Activated CD4-positive, alpha-beta T cell treated with anti-CD3 and anti-CD28 coated beads, Interleukin-2, Interleukin-6, amounts not matched to agents 100 ng/mL and 50 ng/mL, durations not matched to agents 16 hours and 8 hours (primary cell): ENCODE results near the gene UNC79.

Source experiments
- DNase-seq: peaks from one replicate; pipeline ENCODE4 v3.0.0-alpha.2; 2020

The UNC79 gene

DNA sequence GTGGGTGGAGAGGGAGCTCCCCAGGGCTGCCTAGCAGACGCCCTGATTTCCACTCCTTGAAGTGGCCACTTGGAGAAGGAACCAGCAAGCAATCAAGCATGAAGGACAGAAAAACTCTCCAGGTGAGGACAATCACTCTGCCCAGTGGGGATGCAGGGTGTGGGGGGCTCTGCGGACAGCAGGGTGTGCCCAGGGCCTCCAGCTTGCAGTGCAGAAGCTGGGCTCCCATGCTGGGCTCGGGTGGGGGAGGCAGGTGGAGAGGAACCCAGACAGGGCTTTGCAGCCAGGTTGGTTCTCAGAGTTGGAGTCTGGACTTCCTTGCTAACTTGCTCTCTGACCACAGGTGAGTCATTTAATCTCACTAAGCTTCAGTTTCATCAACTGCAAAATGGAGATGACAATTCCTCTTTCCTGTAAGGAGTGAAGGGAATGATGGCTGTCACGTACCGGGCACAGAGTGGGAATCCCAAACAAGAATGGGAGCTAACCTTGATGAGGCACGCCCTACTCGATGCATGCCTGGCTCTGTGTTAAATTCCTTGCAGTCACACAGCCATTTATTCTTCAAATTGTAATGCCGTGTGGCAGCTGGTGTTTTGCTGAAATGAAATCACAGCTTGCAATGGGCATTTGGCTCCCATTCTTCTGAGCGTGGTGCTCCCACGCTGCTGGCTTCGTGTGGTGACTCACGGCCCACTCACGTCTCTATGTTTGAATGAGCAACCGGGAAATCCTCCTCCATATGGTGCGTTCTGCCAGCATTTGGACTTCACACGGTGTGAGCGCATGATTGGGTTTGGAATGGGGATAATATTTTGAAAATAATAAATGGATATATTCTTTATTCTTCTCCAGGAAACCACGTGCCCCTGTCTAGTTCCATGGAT lies 282.3 kb downstream of the UNC79 start:
- DNase-seq = no peak

GRCh38 chr14:93713726-93714405 lies 283.1 kb downstream of the UNC79 start:
- no peak for DNase-seq

GRCh38 chr14:93714605-93715004 lies 283.9 kb downstream of the UNC79 start:
- no peak for DNase-seq

DNA sequence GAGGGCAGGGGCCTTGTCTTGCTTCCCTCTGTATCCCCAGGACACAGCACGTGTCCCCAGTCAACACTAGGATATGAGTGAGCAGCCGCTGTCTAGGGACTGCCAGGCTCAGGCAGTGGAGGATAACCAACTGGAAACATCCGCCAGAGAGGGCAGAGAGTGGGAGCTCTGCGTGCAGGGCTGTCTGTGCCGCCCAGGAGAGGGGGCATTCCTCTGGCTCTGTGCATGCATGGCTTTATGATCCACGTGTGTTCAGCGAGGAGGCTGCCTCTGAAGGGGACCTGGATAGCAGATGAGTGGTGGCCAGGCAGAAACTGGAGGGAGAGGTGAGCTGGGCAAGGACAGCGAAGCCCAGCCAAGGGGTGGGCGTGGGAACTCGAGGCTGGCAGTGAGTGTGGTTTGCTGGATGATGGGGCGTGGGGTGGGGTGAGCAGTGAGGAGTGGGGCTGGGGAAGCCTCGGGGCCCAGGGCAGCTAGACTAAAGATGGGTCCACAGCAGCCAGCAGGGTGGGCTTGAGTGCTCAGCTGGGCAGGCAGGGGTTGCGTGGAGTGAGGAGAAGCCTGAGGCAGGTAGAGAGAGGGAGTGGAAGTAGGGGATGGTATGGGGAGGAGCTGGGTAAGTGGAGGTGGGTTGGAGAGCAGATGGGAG lies 284.7 kb downstream of the UNC79 start:
- no peak for DNase-seq

GRCh38 chr14:93716002-93716745 lies 285.4 kb downstream of the UNC79 start:
- no peak for DNase-seq

DNA sequence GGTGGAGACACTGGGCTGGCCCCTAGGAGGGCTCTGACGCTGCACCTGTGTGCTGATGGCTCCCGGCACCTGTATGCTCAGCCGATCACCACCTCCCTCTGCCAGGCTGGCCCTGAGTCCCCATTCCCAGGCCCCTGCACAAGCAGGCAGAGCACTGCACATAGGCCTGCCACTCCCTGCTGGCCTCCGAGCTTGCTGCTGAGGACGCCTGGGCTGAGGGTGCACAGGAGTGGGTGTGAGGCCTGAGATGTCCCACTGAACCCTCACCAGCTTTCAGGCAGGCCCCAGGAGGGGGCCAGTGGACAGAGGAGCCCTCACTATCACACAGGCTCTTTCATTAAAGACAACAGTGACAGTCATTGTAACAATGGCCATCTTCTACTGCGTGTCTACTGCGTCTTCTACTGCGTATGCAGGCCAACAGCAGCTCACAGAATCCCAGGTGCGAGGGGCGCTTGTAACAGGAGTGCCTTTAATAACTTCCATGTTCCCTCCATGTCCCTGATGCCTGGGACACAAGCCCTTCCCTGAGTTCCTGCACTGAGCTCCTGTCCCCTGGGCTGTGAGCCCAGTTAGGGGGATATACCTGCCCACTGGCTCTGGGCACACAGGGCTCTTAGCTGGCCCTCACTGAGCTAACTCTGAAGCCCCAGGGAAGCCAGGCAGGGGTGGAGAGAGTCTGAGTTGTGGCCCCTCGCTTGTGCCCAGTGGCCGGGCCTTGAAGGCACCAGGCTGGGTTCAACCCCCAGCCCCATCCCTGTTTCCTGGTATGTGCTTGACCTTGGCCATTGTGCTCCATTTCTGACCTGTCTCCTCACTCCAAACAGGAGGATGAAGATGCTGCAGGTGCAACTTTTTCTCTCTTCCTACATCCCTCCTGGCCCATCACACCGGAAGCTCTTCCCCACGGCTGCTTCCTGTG lies 286.3 kb downstream of the UNC79 start:
- no peak for DNase-seq

DNA sequence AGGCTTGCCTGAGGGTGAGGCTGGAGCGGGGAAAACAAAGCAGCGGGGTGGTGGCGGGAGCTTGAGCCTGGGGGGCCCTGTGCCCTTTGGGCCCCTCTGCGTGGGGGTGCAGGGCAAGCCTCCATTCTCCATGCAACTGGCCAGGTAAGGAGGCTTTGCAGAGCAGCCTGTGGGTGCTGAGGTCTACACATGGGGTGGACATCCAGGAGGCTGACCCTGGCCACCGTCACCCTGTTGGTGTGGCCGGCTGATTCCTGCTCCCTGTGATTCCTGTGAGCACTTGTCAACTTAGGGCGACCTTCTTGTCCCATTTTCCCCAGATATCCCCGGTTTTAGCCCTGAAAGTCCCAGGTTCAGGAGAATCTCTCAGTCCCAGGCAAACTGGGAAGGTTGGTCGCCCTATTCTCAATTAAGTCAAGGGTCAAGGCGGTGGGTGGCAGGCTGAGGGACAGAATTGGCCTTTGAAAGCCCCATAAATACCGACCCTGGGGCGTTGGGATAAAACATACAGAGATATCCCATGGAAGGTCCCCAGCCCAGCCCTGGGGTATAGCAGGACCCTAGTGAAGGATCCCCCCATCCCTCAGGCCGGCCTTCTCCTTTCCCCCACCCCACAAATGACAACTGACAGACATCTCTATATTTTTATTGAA lies 287.1 kb downstream of the UNC79 start:
- DNase-seq = no peak

DNA sequence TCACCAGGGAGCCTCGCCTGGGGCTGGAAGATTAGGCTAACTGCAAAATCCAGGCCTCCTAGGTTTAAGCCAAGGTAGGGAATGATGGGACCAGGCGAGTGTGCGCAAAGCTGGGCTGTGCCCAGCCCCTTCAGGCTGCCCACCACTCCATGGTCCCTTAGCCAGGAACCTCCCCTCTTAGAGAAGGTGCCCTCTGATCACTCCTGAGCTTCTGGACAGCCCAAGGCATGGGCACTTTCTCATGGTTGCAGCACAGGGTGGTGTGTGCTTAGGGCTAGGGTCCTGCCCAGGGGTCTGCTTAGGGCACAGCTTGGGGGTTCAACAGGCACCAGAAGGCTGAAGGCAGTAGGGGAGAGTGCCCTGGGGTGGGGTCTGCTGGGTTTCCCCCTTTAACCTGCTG lies 288.5 kb downstream of the UNC79 start:
- no peak for DNase-seq

DNA sequence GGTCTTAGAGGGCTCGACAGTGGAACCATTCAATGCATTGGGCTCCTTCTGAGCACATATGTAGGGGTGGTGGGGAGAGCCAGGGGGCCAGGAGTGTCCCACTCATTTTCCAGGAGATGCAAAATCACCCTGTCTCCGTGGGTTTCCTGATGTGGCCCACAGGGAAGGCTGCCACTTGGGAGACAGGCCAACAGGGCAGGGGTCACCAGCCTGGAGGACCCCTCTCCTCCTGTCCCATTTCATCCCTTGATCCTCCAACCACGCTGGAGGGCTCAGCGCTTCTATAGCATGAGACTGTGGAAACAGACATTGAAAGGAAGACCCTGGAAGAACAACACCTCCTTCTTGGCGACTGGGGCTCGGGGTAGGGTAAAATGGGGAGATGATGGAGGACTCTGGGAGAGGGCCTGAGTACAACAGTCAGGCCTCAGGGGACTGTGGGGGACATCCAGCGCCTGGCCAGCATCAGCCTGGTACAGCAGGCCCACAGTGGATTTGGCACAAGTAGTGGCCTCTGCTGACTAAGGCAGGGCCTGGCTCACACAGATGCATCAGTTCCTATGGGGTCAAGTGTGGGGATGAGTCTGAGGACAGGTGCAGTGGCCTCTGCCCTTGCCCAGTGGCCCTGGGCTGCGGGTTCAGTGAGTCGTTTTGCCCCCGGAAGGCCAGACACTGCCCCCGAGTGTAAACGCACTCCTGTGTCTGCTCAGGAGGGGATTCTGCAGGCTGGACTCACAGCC lies 289.5 kb downstream of the UNC79 start:
- no peak for DNase-seq

DNA sequence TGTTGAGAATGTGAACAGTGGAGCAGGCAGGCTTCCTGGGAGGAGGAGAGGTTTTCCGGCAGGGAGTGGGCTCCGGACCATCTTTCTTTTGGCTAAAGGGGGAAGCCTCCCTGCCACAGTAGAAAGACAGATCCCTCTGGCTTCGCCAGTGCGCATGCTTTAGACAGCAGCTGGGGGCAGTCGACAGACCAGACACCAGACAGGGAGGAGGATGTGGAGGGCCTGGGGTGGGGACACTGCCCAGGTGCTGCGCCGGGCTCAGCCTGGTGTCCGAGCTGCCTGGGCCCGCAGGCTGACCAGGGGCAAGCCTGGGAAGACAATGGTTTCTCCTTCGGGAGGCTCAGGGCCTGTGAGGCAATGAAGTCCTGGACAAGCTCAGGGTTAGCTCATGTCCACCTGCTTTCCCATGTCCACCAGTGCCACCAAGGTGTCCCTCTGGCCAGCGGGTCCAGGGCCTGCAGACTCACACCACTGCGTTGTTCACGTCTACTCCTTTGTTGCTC lies 290.3 kb downstream of the UNC79 start:
- DNase-seq = no peak

DNA sequence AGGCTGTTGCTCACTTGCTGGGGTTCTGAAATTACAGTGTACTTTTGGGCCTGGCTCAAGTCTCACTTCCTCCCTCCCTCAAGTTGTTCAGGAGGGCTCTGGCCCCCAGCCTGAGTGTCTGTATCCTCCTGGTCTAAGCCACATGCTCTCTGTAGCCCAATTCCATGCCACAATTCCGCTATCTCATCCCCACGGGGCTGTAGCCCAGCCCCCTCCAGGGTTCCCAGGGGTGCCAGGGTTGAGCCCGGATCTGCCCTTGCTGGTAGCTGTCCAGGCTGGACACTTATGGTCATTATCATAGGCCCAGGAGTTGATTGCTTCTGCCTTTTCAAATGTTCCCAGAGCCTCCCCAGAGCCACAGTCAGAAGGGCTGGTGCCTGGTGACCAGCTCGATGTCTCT lies 292.3 kb downstream of the UNC79 start:
- DNase-seq = no peak

DNA sequence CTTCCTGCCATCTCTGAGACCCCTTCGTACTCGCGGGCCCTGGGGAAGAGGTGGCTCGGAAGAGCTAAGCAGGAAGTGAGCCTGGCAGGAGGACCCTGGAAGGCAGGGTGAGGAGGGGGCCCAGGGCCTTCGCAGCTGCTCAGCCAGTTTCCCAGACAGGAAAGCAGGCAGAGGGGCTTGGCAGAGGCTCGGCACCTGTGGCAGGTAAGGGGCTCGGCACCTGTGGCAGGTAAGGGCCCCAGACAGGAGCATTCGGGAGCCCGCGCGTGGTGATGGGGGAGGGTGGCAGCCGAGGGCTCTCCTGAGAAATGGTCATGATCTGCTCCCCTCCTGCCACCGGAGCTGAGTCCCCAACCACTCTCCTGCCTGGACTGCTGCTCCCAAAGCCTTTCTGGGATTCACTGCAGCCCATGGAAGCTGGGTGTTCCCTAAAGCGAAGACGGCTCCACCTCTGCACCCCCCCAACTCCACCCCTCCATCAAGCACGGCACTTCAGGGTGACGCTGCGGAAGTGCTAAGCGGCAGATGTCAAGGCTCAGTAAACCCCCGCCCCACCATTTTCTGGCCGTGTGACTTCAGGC lies 294.4 kb downstream of the UNC79 start:
- DNase-seq = no peak

GRCh38 chr14:93725993-93726392 lies 295.3 kb downstream of the UNC79 start:
- DNase-seq = no peak

- DNase-seq = no peak
Observed at GRCh38 chr14:93727039-93727740, 296.5 kb downstream of the UNC79 start.

GRCh38 chr14:93727917-93728650 lies 297.3 kb downstream of the UNC79 start:
- DNase-seq = no peak

- no peak for DNase-seq
Observed at GRCh38 chr14:93728651-93729016, 297.9 kb downstream of the UNC79 start.

- no peak for DNase-seq
Observed at GRCh38 chr14:93729993-93730392, 299.3 kb downstream of the UNC79 start.

DNA sequence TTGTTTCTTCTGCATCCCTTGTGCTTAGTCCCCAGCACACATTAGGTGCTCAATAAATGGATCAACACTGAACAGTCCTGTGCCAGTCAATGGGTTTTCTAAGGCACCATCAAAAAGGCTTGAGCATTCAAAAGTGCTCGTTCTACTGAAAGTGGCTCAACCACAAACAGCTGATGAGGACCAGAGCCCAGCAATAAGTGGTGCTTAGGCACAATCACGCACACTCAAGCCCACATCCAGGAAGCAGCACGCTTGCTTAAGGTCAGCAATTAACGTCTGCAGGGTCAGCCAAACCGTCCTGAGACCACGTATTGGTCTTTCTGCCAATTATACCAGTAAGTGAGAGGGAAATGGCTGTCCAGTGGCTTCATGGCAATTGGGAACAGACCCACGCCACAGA lies 301.0 kb downstream of the UNC79 start:
- no peak for DNase-seq

- DNase-seq = no peak
Observed at GRCh38 chr14:93732524-93732923, 301.8 kb downstream of the UNC79 start.
